Adrenal gland (tissue), 5 donors: ENCODE results near the gene TNFAIP1.

ENCODE experiments used
- CTCF ChIP-seq, 6 experiments: fragments of 450-650 bp in 4 of 6; fragments of 200-600 bp in 2 of 6; sonication (generic) in 1 of 6; IDR thresholded peaks; 1 replicate in 5 of 6; 2 replicates in 1 of 6; pipeline versions ENCODE4 v1.5.1 to v1.8.0; 2016 to 2021; ENCODE audit warnings: antibody characterized with exemption in 6 of 6, mild to moderate bottlenecking in 2 of 6, moderate library complexity in 1 of 6
- POLR2A ChIP-seq, 2 donors: fragments of 450-650 bp; IDR thresholded peaks; one replicate each; pipeline ENCODE4 v1.6.1; 2017; ENCODE audit warnings: antibody characterized with exemption in 2 of 2, mild to moderate bottlenecking in 2 of 2, moderate library complexity in 1 of 2
- donor health status: DM: no; HTN: no; CAD: no.

DNA sequence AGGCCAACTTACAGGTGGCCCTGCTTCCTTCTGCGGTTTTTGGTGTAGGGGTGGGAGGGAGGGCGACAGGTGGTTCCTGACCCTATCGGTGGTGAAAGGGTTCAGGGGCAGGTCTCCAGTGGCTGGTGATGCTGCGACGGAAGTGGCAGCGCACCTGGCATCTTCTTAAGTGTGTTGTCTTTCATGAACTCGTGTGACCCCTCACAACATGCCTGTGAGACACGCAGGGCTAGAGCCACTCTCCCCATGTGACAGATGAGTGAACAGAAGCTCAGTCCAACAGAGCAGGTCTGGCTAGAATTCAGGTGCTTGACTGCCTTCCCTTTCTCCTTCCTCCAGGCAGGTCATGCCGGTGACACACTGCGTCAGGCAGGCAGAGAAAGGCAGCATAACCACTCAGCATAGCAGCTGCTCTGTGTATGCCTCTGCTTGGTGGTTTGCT, 8.0 kb downstream of the TNFAIP1 start:
- TF ChIP-seq CTCF (IDR thresholded peaks at IDR 0.05), result no peak
- no peak for TF ChIP-seq POLR2A (IDR thresholded peaks at IDR 0.05)
